ENCODE measurements around the gene PYHIN1.

PYHIN1 gene

GRCh38 chr1:159014003-159014571 lies 82.7 kb downstream of the PYHIN1 start:
- DNase-seq, result no peak
- H3K27ac Mint-ChIP-seq, result peak overlapping the region; percentile 95
- peaks cover 82% of the 10 kb centered on the region for H3K36me3 Mint-ChIP-seq (ENCODE audit: low read depth)
- H3K27me3 Mint-ChIP-seq, result no peaks in the 10 kb centered on the region
- peaks cover 58% of the 10 kb centered on the region for H3K4me1 Mint-ChIP-seq
- ATAC-seq, result no peak
- peak overlapping the region; percentile 90 for H3K4me3 Mint-ChIP-seq
- H3K9me3 Mint-ChIP-seq, result no peaks in the 10 kb centered on the region

GRCh38 chr1:159014851-159015250 lies 83.5 kb downstream of the PYHIN1 start:
- Mint-ChIP-seq H3K4me3 (peak overlapping the region; percentile 90), H3K27ac (peak overlapping the region; percentile 95), H3K36me3 (ENCODE audit: low read depth) (peaks cover 88% of the 10 kb centered on the region), H3K4me1 (peaks cover 61% of the 10 kb centered on the region), H3K9me3 (no peaks in the 10 kb centered on the region), H3K27me3 (no peaks in the 10 kb centered on the region)
- DNase-seq (peak; percentile 18), ATAC-seq (no peak)

- peaks cover 68% of the 10 kb centered on the region for H3K4me1 Mint-ChIP-seq
- peak overlapping the region; percentile 90 for H3K4me3 Mint-ChIP-seq
- H3K27ac Mint-ChIP-seq, result peak overlapping the region; percentile 95
- peaks cover 88% of the 10 kb centered on the region for H3K36me3 Mint-ChIP-seq (ENCODE audit: low read depth)
- no peaks in the 10 kb centered on the region for H3K27me3 Mint-ChIP-seq
- DNase-seq (peak; percentile 64), ATAC-seq (peak; percentile 95)
- H3K9me3 Mint-ChIP-seq, result no peaks in the 10 kb centered on the region
Observed at GRCh38 chr1:159015440-159015909, 84.1 kb downstream of the PYHIN1 start.

GRCh38 chr1:159023723-159024122 lies 92.4 kb downstream of the PYHIN1 start:
- no peaks in the 10 kb centered on the region for H3K27me3 Mint-ChIP-seq
- H3K27ac Mint-ChIP-seq, result peak overlapping the region; percentile 17
- no peaks in the 10 kb centered on the region for H3K9me3 Mint-ChIP-seq
- DNase-seq (no peak), ATAC-seq (no peak)
- H3K4me1 Mint-ChIP-seq, result peaks cover 73% of the 10 kb centered on the region
- peaks cover 87% of the 10 kb centered on the region for H3K36me3 Mint-ChIP-seq (ENCODE audit: low read depth)
- no peak overlapping the region for H3K4me3 Mint-ChIP-seq

- H3K36me3 Mint-ChIP-seq (ENCODE audit: low read depth), result peaks cover 87% of the 10 kb centered on the region
- no peak for DNase-seq
- no peak overlapping the region for H3K27ac Mint-ChIP-seq
- no peaks in the 10 kb centered on the region for H3K9me3 Mint-ChIP-seq
- H3K27me3 Mint-ChIP-seq, result no peaks in the 10 kb centered on the region
- ATAC-seq, result no peak
- no peak overlapping the region for H3K4me3 Mint-ChIP-seq
- peaks cover 69% of the 10 kb centered on the region for H3K4me1 Mint-ChIP-seq
Observed at GRCh38 chr1:159025043-159025442, 93.7 kb downstream of the PYHIN1 start.

Measured in activated naive CD8-positive, alpha-beta T cell treated with anti-CD3 and anti-CD28 coated beads, Interleukin-2, amount 50 U/mL, for 24 hours (primary cell).